ENCODE data around the gene ZNF385D. TPM values are rescaled to one million over a fixed set of nuclear protein-coding genes. Genes with fewer than 3 reads are reported as not detected.
"Not testable (repeated sequence)": the region's sequence is repeated elsewhere in the genome, so short reads cannot be mapped to it uniquely, and the experiment has no call there.

ZNF385D gene
- total RNA-seq, 1 donor from 2014 or later = not detected

DNA sequence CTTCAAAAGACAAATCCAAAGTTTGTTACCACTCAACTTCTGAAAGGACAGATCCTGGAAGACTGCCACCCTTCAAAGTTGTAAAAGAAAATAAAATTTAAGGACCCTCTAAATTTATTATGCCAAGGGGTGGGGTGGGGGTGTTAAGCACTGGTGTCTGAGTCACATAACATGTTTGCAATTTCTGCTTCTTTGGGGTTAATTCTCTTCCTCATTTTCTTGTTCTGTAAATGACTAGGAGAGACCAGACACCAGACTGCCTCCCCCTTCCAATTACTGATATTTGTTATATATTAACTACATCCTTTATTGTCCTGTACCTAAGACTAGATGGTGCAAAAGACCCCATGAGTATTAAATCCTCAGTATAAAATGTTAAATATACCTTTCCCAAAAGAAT lies 242.8 kb downstream of the ZNF385D start:
- Histone ChIP-seq H3K27me3 (ENCODE audit: control insufficient read depth, insufficient read depth, low read length) (no peaks in the 10 kb centered on the region), H3K36me3 (ENCODE audit: control insufficient read depth, insufficient read depth, low read length) (no peaks in the 10 kb centered on the region), H3K4me3 (ENCODE audit: low read depth, low read length) (no peak overlapping the region)
- no peak for DNase-seq (ENCODE audit: low read depth)
- TF ChIP-seq, protein P1, sequence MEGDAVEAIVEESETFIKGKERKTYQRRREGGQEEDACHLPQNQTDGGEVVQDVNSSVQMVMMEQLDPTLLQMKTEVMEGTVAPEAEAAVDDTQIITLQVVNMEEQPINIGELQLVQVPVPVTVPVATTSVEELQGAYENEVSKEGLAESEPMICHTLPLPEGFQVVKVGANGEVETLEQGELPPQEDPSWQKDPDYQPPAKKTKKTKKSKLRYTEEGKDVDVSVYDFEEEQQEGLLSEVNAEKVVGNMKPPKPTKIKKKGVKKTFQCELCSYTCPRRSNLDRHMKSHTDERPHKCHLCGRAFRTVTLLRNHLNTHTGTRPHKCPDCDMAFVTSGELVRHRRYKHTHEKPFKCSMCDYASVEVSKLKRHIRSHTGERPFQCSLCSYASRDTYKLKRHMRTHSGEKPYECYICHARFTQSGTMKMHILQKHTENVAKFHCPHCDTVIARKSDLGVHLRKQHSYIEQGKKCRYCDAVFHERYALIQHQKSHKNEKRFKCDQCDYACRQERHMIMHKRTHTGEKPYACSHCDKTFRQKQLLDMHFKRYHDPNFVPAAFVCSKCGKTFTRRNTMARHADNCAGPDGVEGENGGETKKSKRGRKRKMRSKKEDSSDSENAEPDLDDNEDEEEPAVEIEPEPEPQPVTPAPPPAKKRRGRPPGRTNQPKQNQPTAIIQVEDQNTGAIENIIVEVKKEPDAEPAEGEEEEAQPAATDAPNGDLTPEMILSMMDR (IDR thresholded peaks at IDR 0.05; ENCODE audit: insufficient read depth, low read length, poor library complexity, severe bottlenecking) = no peak

DNA sequence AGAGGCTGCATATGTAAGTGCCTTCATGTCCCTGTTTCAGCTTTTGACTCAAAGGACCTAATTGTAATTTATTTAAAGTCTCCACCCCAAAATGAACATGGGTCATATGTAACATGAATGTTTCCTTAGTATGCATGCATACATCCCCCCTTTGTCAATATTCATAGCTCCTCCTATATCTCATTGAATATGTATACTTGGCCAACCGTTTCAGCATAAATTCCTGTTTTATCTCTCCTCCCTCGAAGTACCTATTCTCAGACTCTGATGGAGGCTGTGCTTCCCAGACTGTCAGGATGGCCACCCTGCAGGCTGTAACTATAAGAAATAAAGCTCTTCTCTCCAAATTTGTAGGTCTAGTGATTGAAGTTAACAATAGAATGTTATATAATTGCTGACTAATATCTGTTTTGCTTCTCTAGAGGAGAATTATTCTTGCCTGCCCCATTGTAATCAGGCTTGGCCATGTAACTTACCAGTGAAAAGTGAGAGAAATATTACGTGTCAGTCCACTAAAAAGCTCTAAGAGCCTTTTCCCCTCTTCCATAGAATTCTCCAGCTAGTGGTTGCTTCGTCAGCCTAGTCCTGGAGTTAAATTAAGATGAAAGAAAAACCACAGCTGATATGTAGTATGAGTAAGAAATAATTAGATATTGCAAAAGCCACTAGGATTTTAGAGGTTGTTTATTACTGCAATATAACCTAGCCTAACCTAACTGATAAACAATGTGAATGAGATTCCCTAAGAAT lies 245.1 kb downstream of the ZNF385D start:
- Histone ChIP-seq H3K4me3 (ENCODE audit: low read depth, low read length) (no peak overlapping the region), H3K36me3 (ENCODE audit: control insufficient read depth, insufficient read depth, low read length) (no peaks in the 10 kb centered on the region), H3K27me3 (ENCODE audit: control insufficient read depth, insufficient read depth, low read length) (no peaks in the 10 kb centered on the region)
- DNase-seq (ENCODE audit: low read depth) = no peak
- TF ChIP-seq, protein P1 (IDR thresholded peaks at IDR 0.05; ENCODE audit: insufficient read depth, low read length, poor library complexity, severe bottlenecking) = no peak

DNA sequence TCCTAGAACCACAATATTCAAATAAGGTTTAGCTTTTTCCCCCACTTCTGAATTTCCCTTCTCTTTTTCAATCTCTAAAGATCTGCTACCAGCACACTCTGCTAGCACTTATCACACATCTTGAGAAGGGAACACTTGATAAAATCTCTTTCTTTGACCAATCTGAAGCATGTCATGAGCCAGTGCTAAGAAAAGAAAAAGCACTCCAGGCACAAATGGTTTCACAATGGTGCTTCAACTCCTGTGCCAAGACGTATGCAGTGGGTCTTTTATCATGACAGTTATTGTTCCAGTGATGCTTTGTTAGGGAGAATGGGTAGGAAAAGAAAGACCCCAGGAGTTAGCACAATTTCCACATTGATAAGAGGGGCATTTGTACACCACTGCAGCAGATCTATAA lies 248.4 kb downstream of the ZNF385D start:
- H3K4me3 ChIP-seq (ENCODE audit: low read depth, low read length) = no peak overlapping the region
- TF ChIP-seq, protein P1 (IDR thresholded peaks at IDR 0.05; ENCODE audit: insufficient read depth, low read length, poor library complexity, severe bottlenecking) = no peak
- no peaks in the 10 kb centered on the region for H3K27me3 ChIP-seq (ENCODE audit: control insufficient read depth, insufficient read depth, low read length)
- no peak for DNase-seq (ENCODE audit: low read depth)
- no peaks in the 10 kb centered on the region for H3K36me3 ChIP-seq (ENCODE audit: control insufficient read depth, insufficient read depth, low read length)

- DNase-seq (ENCODE audit: low read depth) = no peak
- Histone ChIP-seq H3K27me3 (ENCODE audit: control insufficient read depth, insufficient read depth, low read length) (no peaks in the 10 kb centered on the region), H3K4me3 (ENCODE audit: low read depth, low read length) (no peak overlapping the region), H3K36me3 (ENCODE audit: control insufficient read depth, insufficient read depth, low read length) (no peaks in the 10 kb centered on the region)
- TF ChIP-seq, protein P1 (IDR thresholded peaks at IDR 0.05; ENCODE audit: insufficient read depth, low read length, poor library complexity, severe bottlenecking) = no peak
Observed at GRCh38 chr3:21500834-21501233, 250.2 kb downstream of the ZNF385D start.

GRCh38 chr3:21490671-21491070 lies 260.3 kb downstream of the ZNF385D start:
- H3K4me3 ChIP-seq (ENCODE audit: low read depth, low read length); DNase-seq (ENCODE audit: low read depth); H3K36me3 ChIP-seq (ENCODE audit: control insufficient read depth, insufficient read depth, low read length); H3K27me3 ChIP-seq (ENCODE audit: control insufficient read depth, insufficient read depth, low read length): not testable (repeated sequence)

DNA sequence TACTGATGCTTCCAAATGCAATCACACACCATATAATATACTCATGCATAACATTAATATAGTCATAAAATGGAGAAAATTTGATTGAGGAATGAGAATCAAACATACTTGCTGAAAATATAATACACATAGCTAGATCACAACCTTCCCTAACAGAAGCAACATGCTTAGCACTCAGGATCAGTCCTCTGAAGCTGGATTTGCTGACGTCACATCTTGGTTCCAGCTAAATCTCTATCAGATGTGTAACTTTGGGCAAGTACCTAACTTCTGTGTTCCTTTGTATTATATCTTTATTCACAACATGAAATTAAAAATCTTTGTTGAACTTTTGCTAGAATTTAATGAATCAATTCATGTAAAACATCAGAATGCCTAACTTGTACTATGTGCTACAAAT lies 263.5 kb downstream of the ZNF385D start:
- no peaks in the 10 kb centered on the region for H3K36me3 ChIP-seq (ENCODE audit: control insufficient read depth, insufficient read depth, low read length)

GRCh38 chr3:21486024-21486935 lies 264.7 kb downstream of the ZNF385D start:
- not testable (repeated sequence) for DNase-seq (ENCODE audit: low read depth); H3K4me3 ChIP-seq (ENCODE audit: low read depth, low read length); H3K36me3 ChIP-seq (ENCODE audit: control insufficient read depth, insufficient read depth, low read length); H3K27me3 ChIP-seq (ENCODE audit: control insufficient read depth, insufficient read depth, low read length)

More for the DNA sequence above, 263.5 kb downstream of the ZNF385D start:
- H3K4me3 ChIP-seq (ENCODE audit: low read depth, low read length) = no peak overlapping the region
- DNase-seq (ENCODE audit: low read depth) = no peak
- no peaks in the 10 kb centered on the region for H3K27me3 ChIP-seq (ENCODE audit: control insufficient read depth, insufficient read depth, low read length)
- TF ChIP-seq, protein P1 (IDR thresholded peaks at IDR 0.05; ENCODE audit: insufficient read depth, low read length, poor library complexity, severe bottlenecking) = no peak

All from kidney epithelial cell (primary cell).